K562 (cell line): ENCODE measurements around the gene SETMAR. TPM values are rescaled to one million over a fixed set of nuclear protein-coding genes. Genes with fewer than 3 reads are reported as not detected.

Source experiments
- ATAC-seq: fragments of 200-7000 bp; cut with Tn5 transposase; 3 replicates; pipeline ENCODE4 v1.9.1; 2020; ENCODE audit warnings: moderate library complexity
- BruUV-seq: library from RNA; stranded (reverse); fragments of 400-500 nt; replicated peaks from 2 replicates; lab custom pipeline; 2021; lab: Mats Ljungman, UMichigan
- CTCF ChIA-PET: fragments of 300-600 bp; formaldehyde crosslinking; extraction: SDS; loops from one replicate; lab custom pipeline; 2021; ENCODE audit warnings: low intra/inter-chr PET ratio; lab: Yijun Ruan, JAX
- POLR2A ChIA-PET: fragments of 300-600, 350-650 bp; sonication (Branson Sonifier 250); formaldehyde crosslinking; extraction: SDS; loops from one replicate; lab custom pipeline; 2021; ENCODE audit warnings: antibody characterized with exemption, inconsistent platforms; lab: Yijun Ruan, JAX
- DNase-seq, 4 experiments: peaks; one replicate each; pipeline versions ENCODE4 v3.0.0 to v3.0.0-alpha.2; 2011 to 2018; ENCODE audit warnings: low spot score in 3 of 4, mixed read lengths in 3 of 4; ENCODE audit errors: extremely low read depth in 1 of 4
- FAIRE-seq: peaks from 2 replicates; lab custom pipeline; 2011; peaks lifted over from hg19 to GRCh38; lab: Jason Lieb, UNC
- H2AFZ ChIP-seq: 2 replicates; pipeline ENCODE4 v1.6.0; 2011; ENCODE audit warnings: low read depth, low read length, control low read depth, inconsistent platforms
- H3K27ac ChIP-seq: fragments of 200-600 bp; 3 replicates; pipeline ENCODE4 v1.8.0; 2011; ENCODE audit warnings: low read depth, mild to moderate bottlenecking, control low read depth, inconsistent platforms, low read length, moderate library complexity, mixed read lengths; ENCODE audit errors: extremely low read depth
- H3K27me3 ChIP-seq, 2 experiments: fragments of 300-600 bp in 1 of 2; 2 replicates in 1 of 2; 3 replicates in 1 of 2; pipeline versions ENCODE4 v1.6.0 to v1.8.0; 2011; ENCODE audit warnings: inconsistent platforms in 2 of 2, low read length in 2 of 2, mild to moderate bottlenecking in 1 of 2, mixed read lengths in 1 of 2, moderate library complexity in 1 of 2; ENCODE audit not compliant: control insufficient read depth in 2 of 2, insufficient read depth in 2 of 2
- H3K36me3 ChIP-seq: fragments of 300-600 bp; 3 replicates; pipeline ENCODE4 v1.8.0; 2011; ENCODE audit warnings: mild to moderate bottlenecking, low read length, inconsistent platforms; ENCODE audit not compliant: control insufficient read depth, insufficient read depth
- H3K4me1 ChIP-seq, 2 experiments: fragments of 200-600 bp in 1 of 2; replicated peaks in 1 of 2; 2 replicates in 1 of 2; 3 replicates in 1 of 2; pipeline versions ENCODE4 v1.5.1 to v1.8.0; 2011; ENCODE audit warnings: inconsistent platforms in 2 of 2, low read length in 2 of 2, mild to moderate bottlenecking in 1 of 2, mixed read lengths in 1 of 2, moderate library complexity in 1 of 2; ENCODE audit not compliant: control insufficient read depth in 2 of 2, insufficient read depth in 2 of 2
- H3K4me2 ChIP-seq: 2 replicates; pipeline ENCODE4 v1.6.1; 2011; ENCODE audit warnings: low read length, control low read depth, inconsistent platforms, mixed read lengths; ENCODE audit not compliant: insufficient read depth
- H3K4me3 ChIP-seq: fragments of 200-600 bp; sonication (generic), shearing (Covaris generic); 2 replicates; pipeline ENCODE4 v1.5.1; 2016; ENCODE audit warnings: control low read depth, inconsistent platforms
- H3K79me2 ChIP-seq: fragments of 200-600 bp; 3 replicates; pipeline ENCODE4 v1.8.0; 2011; ENCODE audit warnings: low read length, inconsistent platforms; ENCODE audit not compliant: control insufficient read depth, insufficient read depth
- H3K9ac ChIP-seq, 2 experiments: 2 replicates each; pipeline versions ENCODE4 v1.6.0 to v1.6.1; 2011; ENCODE audit warnings: low read depth in 2 of 2, low read length in 2 of 2, control low read depth in 1 of 2, inconsistent platforms in 1 of 2, mild to moderate bottlenecking in 1 of 2, mixed read lengths in 1 of 2; ENCODE audit not compliant: insufficient read depth in 1 of 2
- H3K9me1 ChIP-seq: one replicate; pipeline ENCODE4 v1.6.0; 2011; ENCODE audit warnings: inconsistent platforms, mild to moderate bottlenecking, low read length, moderate library complexity; ENCODE audit not compliant: control insufficient read depth, insufficient read depth
- H3K9me3 ChIP-seq: replicated peaks from 2 replicates; pipeline ENCODE4 v1.5.1; 2011; ENCODE audit warnings: low read depth, low read length, inconsistent platforms; ENCODE audit not compliant: control insufficient read depth, insufficient read depth
- H4K20me1 ChIP-seq: replicated peaks from 2 replicates; pipeline ENCODE4 v1.6.1; 2011; ENCODE audit warnings: low read length, inconsistent platforms, mixed read lengths; ENCODE audit not compliant: control insufficient read depth, insufficient read depth
- CREB5 ChIP-seq: fragments of 250-450 bp; sonication (Bioruptor Pico); IDR thresholded peaks from 2 replicates; pipeline ENCODE4 v1.5.0; 2020; ENCODE audit warnings: mild to moderate bottlenecking
- E2F8 ChIP-seq: fragments of 450-650 bp; IDR thresholded peaks from 2 replicates; pipeline ENCODE4 v1.7.1; 2018; ENCODE audit warnings: mild to moderate bottlenecking, low read depth; ENCODE audit not compliant: partially characterized antibody
- GABPB1 ChIP-seq: sonication (generic); formaldehyde crosslinking; IDR thresholded peaks from 2 replicates; pipeline ENCODE4 v1.8.0; 2022; ENCODE audit warnings: mild to moderate bottlenecking, missing genetic modification reagents
- GATAD2A ChIP-seq: fragments of 450-650 bp; IDR thresholded peaks from 2 replicates; pipeline ENCODE4 v1.6.1; 2017
- PKNOX1 ChIP-seq: fragments of 450-650 bp; IDR thresholded peaks from 2 replicates; pipeline ENCODE4 v1.6.1; 2016
- RHOXF2B ChIP-seq: fragments of 250-450 bp; sonication (Bioruptor Pico); conservative IDR thresholded peaks from 2 replicates; pipeline ENCODE4 v1.5.1; 2021
- SAFB ChIP-seq: fragments of 200-400 bp; formaldehyde crosslinking; IDR thresholded peaks from 2 replicates; pipeline ENCODE4 v1.6.1; 2017; ENCODE audit warnings: low read depth, low read length, borderline replicate concordance
- SNIP1 ChIP-seq: fragments of 450-650 bp; IDR thresholded peaks from 2 replicates; pipeline ENCODE4 v1.7.1; 2017; ENCODE audit warnings: low read depth, mild to moderate bottlenecking
- TSHZ1 ChIP-seq: fragments of 250-450 bp; sonication (Bioruptor Pico); IDR thresholded peaks from 2 replicates; pipeline ENCODE4 v1.4.0; 2020; ENCODE audit warnings: mild to moderate bottlenecking, moderate library complexity
- USF2 ChIP-seq: sonication (generic); formaldehyde crosslinking; IDR thresholded peaks from 2 replicates; pipeline ENCODE4 v1.5.0; 2020; ENCODE audit warnings: missing genetic modification reagents
- WGBS: fragments of 100-300 bp; shearing (Covaris generic); methylation state at CpG from one replicate; pipeline ENCODE4 v1.1.6; 2016; ENCODE audit warnings: low coverage, mixed read lengths; ENCODE audit not compliant: insufficient coverage; ENCODE audit errors: missing lambda C conversion rate; 5-methylcytosine and 5-hydroxymethylcytosine counted together
- in situ Hi-C: fragments of 300-500 bp; cut with MboI; formaldehyde crosslinking; loops from 4 replicates; pipeline ENCODE4 v1.15.0; 2018; ENCODE audit warnings: inconsistent platforms, mixed read lengths
- intact Hi-C: fragments of 100-400 bp; cut with micrococcal nuclease; formaldehyde crosslinking; loops from 2 replicates; pipeline ENCODE4 v1.14.2; 2022
- polyA plus RNA-seq, 8 experiments: library from polyadenylated mRNA; depleted of rRNA in 4 of 8; stranded (reverse) in 5 of 8; unstranded in 3 of 8; fragments of >200 nt; fragmentation: Nextera tagmentation in 2 of 8; fragmentation: Illumina TruSeq in 1 of 8; extraction: Ambion mirVana in 2 of 8; extraction: Trizol in 1 of 8; gene quantifications; 2 replicates each; pipeline versions ENCODE4 v1.2.1 to v1.2.3, GENCODE V29; 2011 to 2014; ENCODE audit warnings: inconsistent platforms in 1 of 8, missing spikeins in 1 of 8
- total RNA-seq, 7 experiments: library from RNA; depleted of rRNA in 6 of 7; stranded (reverse); fragments of >200 nt in 6 of 7; fragmentation: Illumina TruSeq in 2 of 7; extraction: Trizol in 2 of 7; gene quantifications; 2 replicates each; pipeline versions ENCODE4 v1.2.1 to v1.2.3, GENCODE V29; 2011 to 2021; ENCODE audit warnings: low replicate concordance in 1 of 7

SETMAR gene
- total and polyA plus RNA-seq, 9 of the 15 experiments (the other 6 are each of a cell fraction or from before 2014, with no cell fraction given) = 5.5 to 25.1 (median 18.2) TPM

- no peak for TF ChIP-seq TSHZ1 (CRISPR knock-in tag)
- 0 out of 2 replicates have a peak, but pooled peaks have one; percentile 20 for TF ChIP-seq GABPB1 (CRISPR knock-in tag)
- TF ChIP-seq, all 486 proteins: peak for 4
Measured at GRCh38 chr3:4343258-4343657, 40.1 kb downstream of the SETMAR start (continued).

GRCh38 chr3:4350789-4351163 is 47.6 kb downstream of the SETMAR start:
- in situ Hi-C loops (loop anchor here (5.0 kb wide), 1 partner anchor 292 kb away; no protein-coding TSS in a partner anchor), intact Hi-C loops (loop anchor here (1.0 to 10.0 kb wide), 7 partner anchors 114 to 707 kb away; partner anchors contain the start of genes ITPR1 and SUMF1)
- Histone ChIP-seq H4K20me1 (no peaks in the 10 kb centered on the region), H3K9me3 (no peaks in the 10 kb centered on the region), H3K4me1 (peaks cover 0 to 19% of the 10 kb centered on the region in 2 experiments; a peak in 4 of 5 replicates), H3K36me3 (no peaks in the 10 kb centered on the region), H3K9ac (peak overlapping the region in 1 of 2 experiments; percentile 67; a peak in 2 of 4 replicates), H3K9me1 (no peaks in the 10 kb centered on the region), H3K4me2 (peak overlapping the region; percentile 73), H3K27ac (peak overlapping the region; percentile 82), H3K4me3 (peak overlapping the region; percentile 4; the same call in 1 of the 2 replicates), H2AFZ (peak overlapping the region; percentile 73; the same call in 1 of the 2 replicates), H3K27me3 (no peaks in the 10 kb centered on the region), H3K79me2 (no peaks in the 10 kb centered on the region)
- peak; percentile 69 to 87 (median 76) for DNase-seq
- POLR2A ChIA-PET = interaction anchor here (0.6 to 2.1 kb wide), 13 partner anchors 9 to 324 kb away, joined by 3 to 27 read pairs (median 4); partner anchors contain the start of gene ITPR1
- no TSS peak for BruUV-seq
- peak; percentile 88 for ATAC-seq
- peak; percentile 80 for FAIRE-seq
- CTCF ChIA-PET = interaction anchor here (0.6 to 2.4 kb wide), 7 partner anchors 161 to 504 kb away, joined by 3 to 27 read pairs (median 5); no protein-coding TSS in a partner anchor
- 0% methylated on average over 2 of the region's 2 CpGs for WGBS
- TF ChIP-seq SNIP1 = 0 out of 2 replicates have a peak, but pooled peaks have one; percentile 5
- peak; percentile 57; the same call in 1 of the 2 replicates for TF ChIP-seq GATAD2A
- no peak for TF ChIP-seq RHOXF2B (CRISPR knock-in tag)
- no peak for TF ChIP-seq USF2
- peak; percentile 57; the same call in 1 of the 2 replicates for TF ChIP-seq SAFB
- no peak for TF ChIP-seq CREB5 (CRISPR knock-in tag)
- TF ChIP-seq PKNOX1 = no peak
- peak; percentile 15 for TF ChIP-seq E2F8
